Astrocyte (in vitro differentiated cells and primary cell): ENCODE data around the gene SCRN2. TPM values are rescaled to one million over a fixed set of nuclear protein-coding genes. Genes with fewer than 3 reads are reported as not detected.

ENCODE experiments used
- DNase-seq: peaks from one replicate; pipeline ENCODE4 v3.0.0-alpha.2; 2010; ENCODE audit warnings: low read depth
- FAIRE-seq: peaks from 2 replicates; lab custom pipeline; 2011; peaks lifted over from hg19 to GRCh38; lab: Jason Lieb, UNC
- H2AFZ ChIP-seq: 2 replicates; pipeline ENCODE4 v1.6.0; 2012; ENCODE audit warnings: low read depth, low read length, inconsistent platforms
- H3K27ac ChIP-seq: 2 replicates; pipeline ENCODE4 v1.5.1; 2011; ENCODE audit warnings: low read depth, low read length, inconsistent platforms
- H3K27me3 ChIP-seq: 2 replicates; pipeline ENCODE4 v1.6.0; 2011; ENCODE audit warnings: low read length, inconsistent platforms; ENCODE audit not compliant: insufficient read depth
- H3K36me3 ChIP-seq: 2 replicates; pipeline ENCODE4 v1.5.1; 2011; ENCODE audit warnings: low read length, inconsistent platforms; ENCODE audit not compliant: insufficient read depth
- H3K4me1 ChIP-seq: 2 replicates; pipeline ENCODE4 v1.5.1; 2011; ENCODE audit warnings: low read length, inconsistent platforms; ENCODE audit not compliant: insufficient read depth
- H3K4me2 ChIP-seq: 2 replicates; pipeline ENCODE4 v1.6.0; 2012; ENCODE audit warnings: low read length, inconsistent platforms
- H3K4me3 ChIP-seq: 2 replicates; pipeline ENCODE4 v1.5.1; 2011; ENCODE audit warnings: low read depth, mild to moderate bottlenecking, low read length, inconsistent platforms; ENCODE audit not compliant: insufficient read depth
- H3K79me2 ChIP-seq: 2 replicates; pipeline ENCODE4 v1.6.0; 2012; ENCODE audit warnings: mild to moderate bottlenecking, low read length, inconsistent platforms; ENCODE audit not compliant: insufficient read depth
- H3K9ac ChIP-seq: 2 replicates; pipeline ENCODE4 v1.6.0; 2012; ENCODE audit warnings: mild to moderate bottlenecking, low read length, inconsistent platforms
- H3K9me3 ChIP-seq: 2 replicates; pipeline ENCODE4 v1.5.1; 2012; ENCODE audit warnings: low read depth, mild to moderate bottlenecking, low read length, inconsistent platforms; ENCODE audit not compliant: insufficient read depth
- H4K20me1 ChIP-seq: 2 replicates; pipeline ENCODE4 v1.6.0; 2012; ENCODE audit warnings: low read length, inconsistent platforms; ENCODE audit not compliant: insufficient read depth
- H3K27ac Mint-ChIP-seq: one replicate; pipeline ENCODE4 v1.8.0; 2021; ENCODE audit warnings: mild to moderate bottlenecking, mixed read lengths; ENCODE audit not compliant: unreplicated experiment
- H3K27me3 Mint-ChIP-seq: one replicate; pipeline ENCODE4 v1.8.0; 2021; ENCODE audit warnings: low read depth, mixed read lengths; ENCODE audit not compliant: unreplicated experiment
- H3K36me3 Mint-ChIP-seq: one replicate; pipeline ENCODE4 v1.8.0; 2021; ENCODE audit warnings: low read depth, mixed read lengths; ENCODE audit not compliant: unreplicated experiment
- H3K4me1 Mint-ChIP-seq: one replicate; pipeline ENCODE4 v1.8.0; 2021; ENCODE audit warnings: low read depth, mixed read lengths; ENCODE audit not compliant: unreplicated experiment
- H3K4me3 Mint-ChIP-seq: one replicate; pipeline ENCODE4 v1.8.0; 2021; ENCODE audit warnings: mild to moderate bottlenecking, moderate library complexity, mixed read lengths; ENCODE audit not compliant: unreplicated experiment
- H3K9me3 Mint-ChIP-seq: one replicate; pipeline ENCODE4 v1.8.0; 2021; ENCODE audit warnings: mild to moderate bottlenecking, mixed read lengths; ENCODE audit not compliant: unreplicated experiment
- CTCF ChIP-seq: IDR thresholded peaks from 2 replicates; pipeline ENCODE4 v1.5.1; 2011; ENCODE audit warnings: low read depth, mild to moderate bottlenecking, inconsistent platforms, low read length, moderate library complexity; ENCODE audit not compliant: insufficient read depth
- EZH2 ChIP-seq: IDR thresholded peaks from 2 replicates; pipeline ENCODE4 v1.6.1; 2012; ENCODE audit warnings: mild to moderate bottlenecking, low read length, inconsistent platforms; ENCODE audit not compliant: insufficient read depth
- total RNA-seq: library from RNA; stranded (reverse); gene quantifications from 2 replicates; pipeline ENCODE4 v1.2.1, GENCODE V29; 2021

The SCRN2 gene
- total RNA-seq, 1 donor from 2014 or later: 17.5 TPM

GRCh38 chr17:47806913-47807255 lies 34.2 kb downstream of the SCRN2 start:
- H3K79me2 ChIP-seq: no peaks in the 10 kb centered on the region
- H2AFZ ChIP-seq: no peak overlapping the region
- peaks cover 49% of the 10 kb centered on the region for H4K20me1 ChIP-seq
- H3K4me3 Mint-ChIP-seq: no peak overlapping the region
- no peak for DNase-seq
- peaks cover 20% of the 10 kb centered on the region for H3K27me3 ChIP-seq
- H3K9me3 ChIP-seq: no peaks in the 10 kb centered on the region
- no peak overlapping the region for H3K4me2 ChIP-seq
- TF ChIP-seq CTCF (no peak), EZH2 (no peak)
- H3K9ac ChIP-seq: no peak overlapping the region
- no peak for FAIRE-seq
- peaks cover 25% of the 10 kb centered on the region for H3K36me3 Mint-ChIP-seq
- H3K4me1 ChIP-seq: peaks cover 12% of the 10 kb centered on the region
- no peak overlapping the region for H3K27ac ChIP-seq
- no peak overlapping the region for H3K4me3 ChIP-seq
- no peaks in the 10 kb centered on the region for H3K9me3 Mint-ChIP-seq
- peaks cover 25% of the 10 kb centered on the region for H3K27me3 Mint-ChIP-seq
- H3K36me3 ChIP-seq: peaks cover 5% of the 10 kb centered on the region
- H3K27ac Mint-ChIP-seq: no peak overlapping the region
- H3K4me1 Mint-ChIP-seq: peaks cover 24% of the 10 kb centered on the region

GRCh38 chr17:47806026-47806912 lies 34.8 kb downstream of the SCRN2 start:
- no peak overlapping the region for H3K27ac ChIP-seq
- peaks cover 12% of the 10 kb centered on the region for H3K4me1 ChIP-seq
- Mint-ChIP-seq H3K27me3 (peaks cover 31% of the 10 kb centered on the region), H3K27ac (no peak overlapping the region), H3K4me3 (no peak overlapping the region), H3K36me3 (peaks cover 18% of the 10 kb centered on the region), H3K9me3 (no peaks in the 10 kb centered on the region), H3K4me1 (peaks cover 18% of the 10 kb centered on the region)
- peaks cover 5% of the 10 kb centered on the region for H3K36me3 ChIP-seq
- no peak for TF ChIP-seq CTCF
- TF ChIP-seq EZH2: no peak
- DNase-seq (no peak), FAIRE-seq (no peak)
- no peak overlapping the region for H3K4me2 ChIP-seq
- H3K9me3 ChIP-seq: no peaks in the 10 kb centered on the region
- no peak overlapping the region for H3K4me3 ChIP-seq
- H2AFZ ChIP-seq: no peak overlapping the region
- H3K27me3 ChIP-seq: peaks cover 25% of the 10 kb centered on the region
- H3K9ac ChIP-seq: no peak overlapping the region
- H3K79me2 ChIP-seq: no peaks in the 10 kb centered on the region
- peaks cover 43% of the 10 kb centered on the region for H4K20me1 ChIP-seq

- H2AFZ ChIP-seq: no peak overlapping the region
- H4K20me1 ChIP-seq: peaks cover 28% of the 10 kb centered on the region
- peaks cover 27% of the 10 kb centered on the region for H3K27me3 ChIP-seq
- H3K4me1 ChIP-seq: no peaks in the 10 kb centered on the region
- no peaks in the 10 kb centered on the region for H3K9me3 ChIP-seq
- peaks cover 17% of the 10 kb centered on the region for H3K36me3 Mint-ChIP-seq
- H3K27ac ChIP-seq: no peak overlapping the region
- no peak for FAIRE-seq
- H3K36me3 ChIP-seq: peaks cover 5% of the 10 kb centered on the region
- no peak overlapping the region for H3K9ac ChIP-seq
- peaks cover 40% of the 10 kb centered on the region for H3K27me3 Mint-ChIP-seq
- no peak for DNase-seq
- H3K4me3 ChIP-seq: no peak overlapping the region
- TF ChIP-seq EZH2: no peak
- H3K4me1 Mint-ChIP-seq: no peaks in the 10 kb centered on the region
- no peak overlapping the region for H3K4me3 Mint-ChIP-seq
- H3K79me2 ChIP-seq: no peaks in the 10 kb centered on the region
- no peak overlapping the region for H3K27ac Mint-ChIP-seq
- no peaks in the 10 kb centered on the region for H3K9me3 Mint-ChIP-seq
- no peak overlapping the region for H3K4me2 ChIP-seq
Measured at GRCh38 chr17:47804461-47804860, 36.6 kb downstream of the SCRN2 start.
